K562 (cell line): ENCODE data around the gene TSPYL4. TPM values are rescaled to one million over a fixed set of nuclear protein-coding genes. Genes with fewer than 3 reads are reported as not detected.
"Not testable (repeated sequence)": the region's sequence is repeated elsewhere in the genome, so short reads cannot be mapped to it uniquely, and the experiment has no call there.

Source experiments
- ATAC-seq: fragments of 200-7000 bp; cut with Tn5 transposase; 3 replicates; pipeline ENCODE4 v1.9.1; 2020; ENCODE audit warnings: moderate library complexity
- BruUV-seq: library from RNA; stranded (reverse); fragments of 400-500 nt; replicated peaks from 2 replicates; lab custom pipeline; 2021; lab: Mats Ljungman, UMichigan
- CTCF ChIA-PET: fragments of 300-600 bp; formaldehyde crosslinking; extraction: SDS; loops from one replicate; lab custom pipeline; 2021; ENCODE audit warnings: low intra/inter-chr PET ratio; lab: Yijun Ruan, JAX
- POLR2A ChIA-PET: fragments of 300-600, 350-650 bp; sonication (Branson Sonifier 250); formaldehyde crosslinking; extraction: SDS; loops from one replicate; lab custom pipeline; 2021; ENCODE audit warnings: antibody characterized with exemption, inconsistent platforms; lab: Yijun Ruan, JAX
- DNase-seq, 4 experiments: peaks; one replicate each; pipeline versions ENCODE4 v3.0.0 to v3.0.0-alpha.2; 2011 to 2018; ENCODE audit warnings: low spot score in 3 of 4, mixed read lengths in 3 of 4; ENCODE audit errors: extremely low read depth in 1 of 4
- FAIRE-seq: peaks from 2 replicates; lab custom pipeline; 2011; peaks lifted over from hg19 to GRCh38; lab: Jason Lieb, UNC
- H2AFZ ChIP-seq: 2 replicates; pipeline ENCODE4 v1.6.0; 2011; ENCODE audit warnings: low read depth, low read length, control low read depth, inconsistent platforms
- H3K27ac ChIP-seq: fragments of 200-600 bp; 3 replicates; pipeline ENCODE4 v1.8.0; 2011; ENCODE audit warnings: low read depth, mild to moderate bottlenecking, control low read depth, inconsistent platforms, low read length, moderate library complexity, mixed read lengths; ENCODE audit errors: extremely low read depth
- H3K27me3 ChIP-seq, 2 experiments: fragments of 300-600 bp in 1 of 2; 2 replicates in 1 of 2; 3 replicates in 1 of 2; pipeline versions ENCODE4 v1.6.0 to v1.8.0; 2011; ENCODE audit warnings: inconsistent platforms in 2 of 2, low read length in 2 of 2, mild to moderate bottlenecking in 1 of 2, mixed read lengths in 1 of 2, moderate library complexity in 1 of 2; ENCODE audit not compliant: control insufficient read depth in 2 of 2, insufficient read depth in 2 of 2
- H3K36me3 ChIP-seq: fragments of 300-600 bp; 3 replicates; pipeline ENCODE4 v1.8.0; 2011; ENCODE audit warnings: mild to moderate bottlenecking, low read length, inconsistent platforms; ENCODE audit not compliant: control insufficient read depth, insufficient read depth
- H3K4me1 ChIP-seq, 2 experiments: fragments of 200-600 bp in 1 of 2; replicated peaks in 1 of 2; 2 replicates in 1 of 2; 3 replicates in 1 of 2; pipeline versions ENCODE4 v1.5.1 to v1.8.0; 2011; ENCODE audit warnings: inconsistent platforms in 2 of 2, low read length in 2 of 2, mild to moderate bottlenecking in 1 of 2, mixed read lengths in 1 of 2, moderate library complexity in 1 of 2; ENCODE audit not compliant: control insufficient read depth in 2 of 2, insufficient read depth in 2 of 2
- H3K4me2 ChIP-seq: 2 replicates; pipeline ENCODE4 v1.6.1; 2011; ENCODE audit warnings: low read length, control low read depth, inconsistent platforms, mixed read lengths; ENCODE audit not compliant: insufficient read depth
- H3K4me3 ChIP-seq: fragments of 200-600 bp; sonication (generic), shearing (Covaris generic); 2 replicates; pipeline ENCODE4 v1.5.1; 2016; ENCODE audit warnings: control low read depth, inconsistent platforms
- H3K79me2 ChIP-seq: fragments of 200-600 bp; 3 replicates; pipeline ENCODE4 v1.8.0; 2011; ENCODE audit warnings: low read length, inconsistent platforms; ENCODE audit not compliant: control insufficient read depth, insufficient read depth
- H3K9ac ChIP-seq, 2 experiments: 2 replicates each; pipeline versions ENCODE4 v1.6.0 to v1.6.1; 2011; ENCODE audit warnings: low read depth in 2 of 2, low read length in 2 of 2, control low read depth in 1 of 2, inconsistent platforms in 1 of 2, mild to moderate bottlenecking in 1 of 2, mixed read lengths in 1 of 2; ENCODE audit not compliant: insufficient read depth in 1 of 2
- H3K9me1 ChIP-seq: one replicate; pipeline ENCODE4 v1.6.0; 2011; ENCODE audit warnings: inconsistent platforms, mild to moderate bottlenecking, low read length, moderate library complexity; ENCODE audit not compliant: control insufficient read depth, insufficient read depth
- H3K9me3 ChIP-seq: replicated peaks from 2 replicates; pipeline ENCODE4 v1.5.1; 2011; ENCODE audit warnings: low read depth, low read length, inconsistent platforms; ENCODE audit not compliant: control insufficient read depth, insufficient read depth
- H4K20me1 ChIP-seq: replicated peaks from 2 replicates; pipeline ENCODE4 v1.6.1; 2011; ENCODE audit warnings: low read length, inconsistent platforms, mixed read lengths; ENCODE audit not compliant: control insufficient read depth, insufficient read depth
- CEBPG ChIP-seq, 3 experiments: fragments of 200-800 bp in 1 of 3; sonication (Bioruptor generic) in 1 of 3; sonication (generic) in 1 of 3; formaldehyde crosslinking in 1 of 3; IDR thresholded peaks in 2 of 3; conservative IDR thresholded peaks in 1 of 3; 2 replicates each; pipeline versions ENCODE4 v1.6.1 to v1.8.0; 2016 to 2022; ENCODE audit warnings: missing compliant biosample characterization in 2 of 3, missing genetic modification characterization in 2 of 3, mild to moderate bottlenecking in 1 of 3, missing genetic modification reagents in 1 of 3
- GTF2A2 ChIP-seq: IDR thresholded peaks from 2 replicates; pipeline ENCODE4 v1.6.1; 2016; ENCODE audit warnings: mild to moderate bottlenecking, missing genetic modification characterization, missing compliant biosample characterization
- KDM1A ChIP-seq, 2 experiments: fragments of 450-650 bp; IDR thresholded peaks; 2 replicates each; pipeline ENCODE4 v1.6.1; 2016; ENCODE audit warnings: mild to moderate bottlenecking in 2 of 2
- KLF16 ChIP-seq: IDR thresholded peaks from 2 replicates; pipeline ENCODE4 v1.6.1; 2016; ENCODE audit warnings: antibody characterized with exemption
- NFE2L1 ChIP-seq: fragments of 450-650 bp; IDR thresholded peaks from 2 replicates; pipeline ENCODE4 v1.6.1; 2016; ENCODE audit warnings: missing genetic modification characterization, low read depth, mild to moderate bottlenecking, missing compliant biosample characterization, moderate library complexity, borderline replicate concordance
- TOE1 ChIP-seq, 2 experiments: fragments of 450-650 bp in 1 of 2; sonication (generic) in 1 of 2; formaldehyde crosslinking in 1 of 2; IDR thresholded peaks; 2 replicates each; pipeline versions ENCODE4 v1.7.1 to v1.8.0; 2016 to 2022; ENCODE audit warnings: borderline replicate concordance in 2 of 2, mild to moderate bottlenecking in 2 of 2, antibody characterized with exemption in 1 of 2, inconsistent platforms in 1 of 2, low read depth in 1 of 2, missing genetic modification reagents in 1 of 2, moderate library complexity in 1 of 2
- TRIM24 ChIP-seq, 2 experiments: fragments of 450-650 bp; IDR thresholded peaks; 2 replicates each; pipeline ENCODE4 v1.6.1; 2016
- ZNF133 ChIP-seq: fragments of 250-450 bp; sonication (Bioruptor Pico); IDR thresholded peaks from 2 replicates; pipeline ENCODE4 v1.4.0; 2020; ENCODE audit warnings: mild to moderate bottlenecking
- ZNF764 ChIP-seq: fragments of 250-450 bp; sonication (Bioruptor Pico); IDR thresholded peaks from 2 replicates; pipeline ENCODE4 v1.4.0; 2020; ENCODE audit warnings: low read depth, mild to moderate bottlenecking, moderate library complexity
- WGBS: fragments of 100-300 bp; shearing (Covaris generic); methylation state at CpG from one replicate; pipeline ENCODE4 v1.1.6; 2016; ENCODE audit warnings: low coverage, mixed read lengths; ENCODE audit not compliant: insufficient coverage; ENCODE audit errors: missing lambda C conversion rate; 5-methylcytosine and 5-hydroxymethylcytosine counted together
- in situ Hi-C: fragments of 300-500 bp; cut with MboI; formaldehyde crosslinking; loops from 4 replicates; pipeline ENCODE4 v1.15.0; 2018; ENCODE audit warnings: inconsistent platforms, mixed read lengths
- intact Hi-C: fragments of 100-400 bp; cut with micrococcal nuclease; formaldehyde crosslinking; loops from 2 replicates; pipeline ENCODE4 v1.14.2; 2022
- polyA plus RNA-seq, 8 experiments: library from polyadenylated mRNA; depleted of rRNA in 4 of 8; stranded (reverse) in 5 of 8; unstranded in 3 of 8; fragments of >200 nt; fragmentation: Nextera tagmentation in 2 of 8; fragmentation: Illumina TruSeq in 1 of 8; extraction: Ambion mirVana in 2 of 8; extraction: Trizol in 1 of 8; gene quantifications; 2 replicates each; pipeline versions ENCODE4 v1.2.1 to v1.2.3, GENCODE V29; 2011 to 2014; ENCODE audit warnings: inconsistent platforms in 1 of 8, missing spikeins in 1 of 8
- total RNA-seq, 7 experiments: library from RNA; depleted of rRNA in 6 of 7; stranded (reverse); fragments of >200 nt in 6 of 7; fragmentation: Illumina TruSeq in 2 of 7; extraction: Trizol in 2 of 7; gene quantifications; 2 replicates each; pipeline versions ENCODE4 v1.2.1 to v1.2.3, GENCODE V29; 2011 to 2021; ENCODE audit warnings: low replicate concordance in 1 of 7
- TF ChIP-seq, protein P1 (sequence below): fragments of 450-650 bp; formaldehyde crosslinking; IDR thresholded peaks from 2 replicates; pipeline ENCODE4 v1.4.0; 2022; ENCODE audit warnings: missing genetic modification characterization
- TF ChIP-seq, protein P2 (sequence below): fragments of 450-650 bp; IDR thresholded peaks from 2 replicates; pipeline ENCODE4 v1.6.1; 2016; ENCODE audit warnings: missing biosample characterization, missing genetic modification characterization
- TF ChIP-seq, protein P3 (sequence below): fragments of 250-450 bp; sonication (Bioruptor Pico); IDR thresholded peaks from 2 replicates; pipeline ENCODE4 v1.4.0; 2020; ENCODE audit warnings: mild to moderate bottlenecking, moderate library complexity, borderline replicate concordance

Gene TSPYL4
- total and polyA plus RNA-seq, 9 of the 15 experiments (the other 6 are each of a cell fraction or from before 2014, with no cell fraction given) = 0.69 to 18.0 (median 9.1) TPM

DNA sequence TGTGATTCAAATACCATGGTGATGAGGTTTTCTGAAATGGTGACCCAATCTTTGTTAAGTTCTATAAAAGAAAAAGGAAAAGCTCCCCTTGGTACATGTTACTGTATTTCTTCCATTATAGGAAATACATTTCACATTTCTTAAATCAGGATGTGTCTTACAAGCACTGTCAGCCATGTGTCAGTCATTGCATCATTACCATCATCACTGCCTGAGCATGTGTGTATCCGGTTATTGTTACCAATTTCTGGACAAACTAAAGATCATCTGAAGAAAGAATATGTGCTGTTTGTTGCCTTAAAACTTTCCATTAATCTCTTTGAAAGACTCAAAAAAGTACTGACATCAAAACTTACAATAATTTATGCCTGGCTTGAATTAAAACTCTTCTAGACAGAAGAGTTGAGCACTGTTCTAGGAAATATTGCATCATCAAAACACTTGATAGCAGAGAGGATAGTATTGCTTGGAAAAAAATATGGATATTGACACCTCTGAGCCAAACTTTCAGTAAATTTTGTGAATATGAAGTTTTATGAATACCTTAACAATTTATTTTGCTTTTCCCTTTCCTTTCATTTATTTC is 33.0 kb upstream of the TSPYL4 start (continued):
- TF ChIP-seq TOE1 (IDR thresholded peaks at IDR 0.05; ENCODE audit: borderline replicate concordance) (no peak), TOE1 (CRISPR knock-in tag; IDR thresholded peaks at IDR 0.05; ENCODE audit: borderline replicate concordance, low read depth) (no peak), TRIM24 (IDR thresholded peaks at IDR 0.05) (peak in 1 of 2 experiments; percentile 15; a peak in 2 of 4 replicates), GTF2A2 (no peak), KDM1A (IDR thresholded peaks at IDR 0.05) (no peak), KLF16 (no peak), ZNF764 (CRISPR knock-in tag) (no peak), CEBPG (CRISPR knock-in tag; IDR thresholded peaks at IDR 0.05) (peak; percentile 61), CEBPG (tag; conservative IDR thresholded peaks at IDR 0.05 in 1 of 2, IDR thresholded peaks at IDR 0.05 in 1 of 2) (peak; percentile 89 to 94), NFE2L1 (tag) (no peak), ZNF133 (no peak)
- TF ChIP-seq, protein P1, sequence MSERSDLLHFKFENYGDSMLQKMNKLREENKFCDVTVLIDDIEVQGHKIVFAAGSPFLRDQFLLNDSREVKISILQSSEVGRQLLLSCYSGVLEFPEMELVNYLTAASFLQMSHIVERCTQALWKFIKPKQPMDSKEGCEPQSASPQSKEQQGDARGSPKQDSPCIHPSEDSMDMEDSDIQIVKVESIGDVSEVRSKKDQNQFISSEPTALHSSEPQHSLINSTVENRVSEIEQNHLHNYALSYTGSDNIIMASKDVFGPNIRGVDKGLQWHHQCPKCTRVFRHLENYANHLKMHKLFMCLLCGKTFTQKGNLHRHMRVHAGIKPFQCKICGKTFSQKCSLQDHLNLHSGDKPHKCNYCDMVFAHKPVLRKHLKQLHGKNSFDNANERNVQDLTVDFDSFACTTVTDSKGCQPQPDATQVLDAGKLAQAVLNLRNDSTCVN (CRISPR knock-in tag) = no peak
- TF ChIP-seq, protein P2, sequence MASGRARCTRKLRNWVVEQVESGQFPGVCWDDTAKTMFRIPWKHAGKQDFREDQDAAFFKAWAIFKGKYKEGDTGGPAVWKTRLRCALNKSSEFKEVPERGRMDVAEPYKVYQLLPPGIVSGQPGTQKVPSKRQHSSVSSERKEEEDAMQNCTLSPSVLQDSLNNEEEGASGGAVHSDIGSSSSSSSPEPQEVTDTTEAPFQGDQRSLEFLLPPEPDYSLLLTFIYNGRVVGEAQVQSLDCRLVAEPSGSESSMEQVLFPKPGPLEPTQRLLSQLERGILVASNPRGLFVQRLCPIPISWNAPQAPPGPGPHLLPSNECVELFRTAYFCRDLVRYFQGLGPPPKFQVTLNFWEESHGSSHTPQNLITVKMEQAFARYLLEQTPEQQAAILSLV (tag) = peak; percentile 61; the same call in 1 of the 2 replicates
- TF ChIP-seq, protein P3, sequence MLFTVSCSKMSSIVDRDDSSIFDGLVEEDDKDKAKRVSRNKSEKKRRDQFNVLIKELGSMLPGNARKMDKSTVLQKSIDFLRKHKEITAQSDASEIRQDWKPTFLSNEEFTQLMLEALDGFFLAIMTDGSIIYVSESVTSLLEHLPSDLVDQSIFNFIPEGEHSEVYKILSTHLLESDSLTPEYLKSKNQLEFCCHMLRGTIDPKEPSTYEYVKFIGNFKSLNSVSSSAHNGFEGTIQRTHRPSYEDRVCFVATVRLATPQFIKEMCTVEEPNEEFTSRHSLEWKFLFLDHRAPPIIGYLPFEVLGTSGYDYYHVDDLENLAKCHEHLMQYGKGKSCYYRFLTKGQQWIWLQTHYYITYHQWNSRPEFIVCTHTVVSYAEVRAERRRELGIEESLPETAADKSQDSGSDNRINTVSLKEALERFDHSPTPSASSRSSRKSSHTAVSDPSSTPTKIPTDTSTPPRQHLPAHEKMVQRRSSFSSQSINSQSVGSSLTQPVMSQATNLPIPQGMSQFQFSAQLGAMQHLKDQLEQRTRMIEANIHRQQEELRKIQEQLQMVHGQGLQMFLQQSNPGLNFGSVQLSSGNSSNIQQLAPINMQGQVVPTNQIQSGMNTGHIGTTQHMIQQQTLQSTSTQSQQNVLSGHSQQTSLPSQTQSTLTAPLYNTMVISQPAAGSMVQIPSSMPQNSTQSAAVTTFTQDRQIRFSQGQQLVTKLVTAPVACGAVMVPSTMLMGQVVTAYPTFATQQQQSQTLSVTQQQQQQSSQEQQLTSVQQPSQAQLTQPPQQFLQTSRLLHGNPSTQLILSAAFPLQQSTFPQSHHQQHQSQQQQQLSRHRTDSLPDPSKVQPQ (CRISPR knock-in tag) = no peak

DNA sequence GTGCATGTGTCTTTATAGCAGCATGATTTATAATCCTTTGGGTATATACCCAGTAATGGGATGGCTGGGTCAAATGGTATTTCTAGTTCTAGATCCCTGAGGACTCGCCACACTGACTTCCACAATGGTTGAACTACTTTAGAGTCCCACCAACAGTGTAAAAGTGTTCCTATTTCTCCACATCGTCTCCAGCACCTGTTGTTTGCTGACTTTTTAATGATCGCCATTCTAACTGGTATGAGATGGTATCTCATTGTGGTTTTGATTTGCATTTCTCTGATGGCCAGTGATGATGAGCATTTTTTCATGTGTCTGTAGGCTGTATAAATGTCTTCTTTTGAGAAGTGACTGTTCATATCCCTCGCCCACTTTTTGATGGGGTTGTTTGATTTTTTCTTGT is 31.1 kb upstream of the TSPYL4 start:
- in situ Hi-C loops = loop anchor here (10.0 kb wide), 1 partner anchor 270 kb away; the partner anchor contains the start of gene CALHM4
- CTCF ChIA-PET = not testable (repeated sequence)

More for the DNA sequence above, 31.1 kb upstream of the TSPYL4 start:
- H3K9me3 ChIP-seq, BruUV-seq, H3K9ac ChIP-seq, H3K9me1 ChIP-seq, H3K4me1 ChIP-seq, H3K27me3 ChIP-seq, ATAC-seq, DNase-seq, H2AFZ ChIP-seq, H4K20me1 ChIP-seq, H3K27ac ChIP-seq, POLR2A ChIA-PET, H3K4me3 ChIP-seq, H3K36me3 ChIP-seq, FAIRE-seq, H3K4me2 ChIP-seq: not testable (repeated sequence)
- H3K79me2 ChIP-seq = peaks cover 10% of the 10 kb centered on the region; the same call in 2 of the 3 replicates
- intact Hi-C loops = loop anchor here (5.0 kb wide), 2 partner anchors 152 to 362 kb away; no protein-coding TSS in a partner anchor
- 43% methylated on average over 3 of the region's 4 CpGs for WGBS
